Measurements from ENCODE around the gene ADGRG1.

DNA sequence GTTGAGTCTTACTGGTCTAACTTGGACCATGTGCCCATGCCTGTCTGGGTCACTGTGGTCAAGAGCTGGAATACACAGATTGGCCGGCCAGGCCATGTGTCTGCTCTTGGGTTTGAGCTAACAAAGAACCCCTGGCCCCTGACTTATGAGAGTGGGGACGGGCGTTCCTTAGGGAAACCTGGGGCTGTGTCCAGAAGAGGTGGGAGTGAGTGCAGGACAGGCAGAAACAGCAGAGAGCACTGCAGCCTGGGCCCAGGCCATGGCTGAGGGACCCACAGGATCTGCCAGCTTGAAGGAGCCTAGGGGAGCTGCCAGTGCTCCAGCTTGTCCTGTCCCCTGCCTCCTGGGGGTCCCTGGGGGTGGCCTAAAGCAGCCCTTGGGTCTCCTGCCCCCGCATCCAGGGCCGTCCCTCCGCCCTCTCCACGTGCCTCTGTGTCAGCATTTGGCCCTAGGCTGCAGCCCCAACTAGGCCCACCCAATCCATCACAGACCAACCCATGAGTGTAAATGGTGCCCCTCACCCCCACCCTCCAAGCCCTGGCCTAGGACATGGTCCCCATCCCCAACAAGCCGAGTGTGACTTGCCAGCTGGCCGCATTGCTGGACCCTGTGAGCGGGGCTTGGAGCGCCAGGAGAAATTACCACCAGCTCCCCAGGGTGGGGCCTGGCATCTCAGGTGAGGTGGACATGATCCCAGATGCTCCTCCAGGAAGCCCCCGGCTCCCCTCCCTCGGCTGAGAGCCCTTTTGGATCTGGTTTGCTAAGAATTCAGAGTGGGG, 53.7 kb downstream of the ADGRG1 start:
- TF ChIP-seq, protein P1, sequence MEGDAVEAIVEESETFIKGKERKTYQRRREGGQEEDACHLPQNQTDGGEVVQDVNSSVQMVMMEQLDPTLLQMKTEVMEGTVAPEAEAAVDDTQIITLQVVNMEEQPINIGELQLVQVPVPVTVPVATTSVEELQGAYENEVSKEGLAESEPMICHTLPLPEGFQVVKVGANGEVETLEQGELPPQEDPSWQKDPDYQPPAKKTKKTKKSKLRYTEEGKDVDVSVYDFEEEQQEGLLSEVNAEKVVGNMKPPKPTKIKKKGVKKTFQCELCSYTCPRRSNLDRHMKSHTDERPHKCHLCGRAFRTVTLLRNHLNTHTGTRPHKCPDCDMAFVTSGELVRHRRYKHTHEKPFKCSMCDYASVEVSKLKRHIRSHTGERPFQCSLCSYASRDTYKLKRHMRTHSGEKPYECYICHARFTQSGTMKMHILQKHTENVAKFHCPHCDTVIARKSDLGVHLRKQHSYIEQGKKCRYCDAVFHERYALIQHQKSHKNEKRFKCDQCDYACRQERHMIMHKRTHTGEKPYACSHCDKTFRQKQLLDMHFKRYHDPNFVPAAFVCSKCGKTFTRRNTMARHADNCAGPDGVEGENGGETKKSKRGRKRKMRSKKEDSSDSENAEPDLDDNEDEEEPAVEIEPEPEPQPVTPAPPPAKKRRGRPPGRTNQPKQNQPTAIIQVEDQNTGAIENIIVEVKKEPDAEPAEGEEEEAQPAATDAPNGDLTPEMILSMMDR (IDR thresholded peaks at IDR 0.05), result no peak
- TF ChIP-seq POLR2A (IDR thresholded peaks at IDR 0.05), result no peak
